CD14-positive monocyte (primary cell): ENCODE results near the gene TSG101. TPM values are rescaled to one million over a fixed set of nuclear protein-coding genes. Genes with fewer than 3 reads are reported as not detected.

ENCODE experiments used
- DNase-seq, 3 donors: peaks; one replicate each; pipeline ENCODE4 v3.0.0-alpha.2; 2011 to 2022
- H2AFZ ChIP-seq: 2 replicates; pipeline ENCODE4 v1.6.0; 2012; ENCODE audit warnings: mild to moderate bottlenecking, low read depth, low read length, inconsistent platforms; ENCODE audit not compliant: insufficient read depth, poor library complexity, severe bottlenecking
- H3K27ac ChIP-seq, 2 donors: 1 replicate in 1 of 2; 2 replicates in 1 of 2; pipeline ENCODE4 v1.5.1; 2012 to 2013; ENCODE audit warnings: low read length in 2 of 2, control low read depth in 1 of 2, inconsistent platforms in 1 of 2, low read depth in 1 of 2, mild to moderate bottlenecking in 1 of 2
- H3K27me3 ChIP-seq, 2 donors: one replicate each; pipeline versions ENCODE4 v1.6.0 to v1.6.1; 2011 to 2013; ENCODE audit warnings: low read length in 2 of 2; ENCODE audit not compliant: control insufficient read depth in 2 of 2, insufficient read depth in 2 of 2
- H3K36me3 ChIP-seq, 2 donors: replicated peaks in 1 of 2; 1 replicate in 1 of 2; 2 replicates in 1 of 2; pipeline versions ENCODE4 v1.5.1 to v1.6.1; 2012 to 2013; ENCODE audit warnings: low read length in 2 of 2, control low read depth in 1 of 2, inconsistent platforms in 1 of 2, mild to moderate bottlenecking in 1 of 2; ENCODE audit not compliant: insufficient read depth in 2 of 2, control insufficient read depth in 1 of 2
- H3K4me1 ChIP-seq, 2 donors: 1 replicate in 1 of 2; 2 replicates in 1 of 2; pipeline versions ENCODE4 v1.5.1 to v1.6.1; 2012 to 2013; ENCODE audit warnings: low read length in 2 of 2, control low read depth in 1 of 2, inconsistent platforms in 1 of 2, mild to moderate bottlenecking in 1 of 2, moderate library complexity in 1 of 2; ENCODE audit not compliant: insufficient read depth in 2 of 2, control insufficient read depth in 1 of 2
- H3K4me2 ChIP-seq: replicated peaks from 2 replicates; pipeline ENCODE3; 2012; ENCODE audit warnings: low read length, moderate library complexity, mild to moderate bottlenecking; ENCODE audit not compliant: poor library complexity, severe bottlenecking; ENCODE audit errors: extremely low read depth
- H3K4me3 ChIP-seq, 3 experiments: fragments of 200-600 bp in 1 of 3; sonication (generic) in 1 of 3; replicated peaks in 1 of 3; 1 replicate in 2 of 3; 2 replicates in 1 of 3; pipeline ENCODE4 v1.5.1; 2011 to 2013; ENCODE audit warnings: low read length in 3 of 3, mild to moderate bottlenecking in 3 of 3, control low read depth in 2 of 3, low read depth in 2 of 3, inconsistent platforms in 1 of 3, moderate library complexity in 1 of 3
- H3K79me2 ChIP-seq: 2 replicates; pipeline ENCODE4 v1.6.0; 2012; ENCODE audit warnings: mild to moderate bottlenecking, control low read depth, inconsistent platforms, low read length, moderate library complexity; ENCODE audit not compliant: insufficient read depth
- H3K9ac ChIP-seq: 2 replicates; pipeline ENCODE4 v1.6.0; 2017; ENCODE audit warnings: low read length, mild to moderate bottlenecking; ENCODE audit not compliant: insufficient read depth, poor library complexity, severe bottlenecking
- H3K9me3 ChIP-seq, 2 donors: replicated peaks in 1 of 2; 1 replicate in 1 of 2; 2 replicates in 1 of 2; pipeline versions ENCODE4 v1.5.1 to v1.6.1; 2012 to 2013; ENCODE audit warnings: low read length in 2 of 2, control low read depth in 1 of 2; ENCODE audit not compliant: control insufficient read depth in 1 of 2, insufficient read depth in 1 of 2
- H4K20me1 ChIP-seq: 2 replicates; pipeline ENCODE4 v1.6.0; 2012; ENCODE audit warnings: mild to moderate bottlenecking, low read length, control low read depth, moderate library complexity; ENCODE audit not compliant: insufficient read depth
- H3K27ac Mint-ChIP-seq, 7 donors: one replicate each; pipeline ENCODE4 v1.8.0; 2020; ENCODE audit warnings: mild to moderate bottlenecking in 7 of 7, mixed read lengths in 7 of 7, moderate library complexity in 6 of 7, inconsistent platforms in 2 of 7
- H3K27me3 Mint-ChIP-seq, 3 donors: one replicate each; pipeline ENCODE4 v1.8.0; 2021 to 2022; ENCODE audit warnings: low read depth in 3 of 3, mild to moderate bottlenecking in 3 of 3, mixed read lengths in 3 of 3, moderate library complexity in 3 of 3, inconsistent platforms in 1 of 3
- H3K36me3 Mint-ChIP-seq, 2 donors: one replicate each; pipeline ENCODE4 v1.8.0; 2020; ENCODE audit warnings: mixed read lengths in 2 of 2, inconsistent platforms in 1 of 2, mild to moderate bottlenecking in 1 of 2
- H3K4me1 Mint-ChIP-seq: one replicate; pipeline ENCODE4 v1.8.0; 2020; ENCODE audit warnings: mild to moderate bottlenecking, mixed read lengths
- H3K4me3 Mint-ChIP-seq, 2 donors: one replicate each; pipeline ENCODE4 v1.8.0; 2020; ENCODE audit warnings: mild to moderate bottlenecking in 2 of 2, mixed read lengths in 2 of 2, moderate library complexity in 1 of 2
- H3K9me3 Mint-ChIP-seq, 7 donors: one replicate each; pipeline ENCODE4 v1.8.0; 2020 to 2022; ENCODE audit warnings: mixed read lengths in 7 of 7, mild to moderate bottlenecking in 6 of 7, moderate library complexity in 6 of 7, inconsistent platforms in 2 of 7
- WGBS: methylation state at CpG from one replicate; pipeline ENCODE4 v1.1.5; 2013; ENCODE audit warnings: missing lambda C conversion rate; ENCODE audit not compliant: insufficient coverage; 5-methylcytosine and 5-hydroxymethylcytosine counted together
- intact Hi-C, 2 donors: fragments of 100-400 bp; cut with micrococcal nuclease; formaldehyde crosslinking; loops; one replicate each; pipeline versions ENCODE4 v1.15.0 to v1.15.1; 2023
- polyA plus RNA-seq, 3 donors: library from polyadenylated mRNA; depleted of rRNA in 1 of 3; unstranded in 2 of 3; stranded (reverse) in 1 of 3; fragments of 300-500 nt in 2 of 3; fragments of >200 nt in 1 of 3; fragmentation: Illumina TruSeq in 2 of 3; gene quantifications; 1 replicate in 2 of 3; 2 replicates in 1 of 3; pipeline ENCODE4 v1.2.3, GENCODE V29; 2012 to 2021
- TF ChIP-seq, protein P1 (sequence below): fragments of 200-600 bp; IDR thresholded peaks from one replicate; pipeline ENCODE4 v1.8.0; 2022; ENCODE audit warnings: antibody characterized with exemption, mild to moderate bottlenecking

The TSG101 gene
- polyA plus RNA-seq, 3 donors = 76.7 to 116 (median 112) TPM

- Histone ChIP-seq H3K79me2 (no peaks in the 10 kb centered on the region), H3K9me3 (no peaks in the 10 kb centered on the region), H3K9ac (no peak overlapping the region), H3K27ac (no peak overlapping the region), H2AFZ (no peak overlapping the region), H3K4me2 (no peak overlapping the region), H3K4me1 (no peaks in the 10 kb centered on the region), H4K20me1 (no peaks in the 10 kb centered on the region), H3K27me3 (no peaks in the 10 kb centered on the region), H3K36me3 (peaks cover 59 to 94% of the 10 kb centered on the region in 2 donors), H3K4me3 (no peak overlapping the region)
- TF ChIP-seq, protein P1, sequence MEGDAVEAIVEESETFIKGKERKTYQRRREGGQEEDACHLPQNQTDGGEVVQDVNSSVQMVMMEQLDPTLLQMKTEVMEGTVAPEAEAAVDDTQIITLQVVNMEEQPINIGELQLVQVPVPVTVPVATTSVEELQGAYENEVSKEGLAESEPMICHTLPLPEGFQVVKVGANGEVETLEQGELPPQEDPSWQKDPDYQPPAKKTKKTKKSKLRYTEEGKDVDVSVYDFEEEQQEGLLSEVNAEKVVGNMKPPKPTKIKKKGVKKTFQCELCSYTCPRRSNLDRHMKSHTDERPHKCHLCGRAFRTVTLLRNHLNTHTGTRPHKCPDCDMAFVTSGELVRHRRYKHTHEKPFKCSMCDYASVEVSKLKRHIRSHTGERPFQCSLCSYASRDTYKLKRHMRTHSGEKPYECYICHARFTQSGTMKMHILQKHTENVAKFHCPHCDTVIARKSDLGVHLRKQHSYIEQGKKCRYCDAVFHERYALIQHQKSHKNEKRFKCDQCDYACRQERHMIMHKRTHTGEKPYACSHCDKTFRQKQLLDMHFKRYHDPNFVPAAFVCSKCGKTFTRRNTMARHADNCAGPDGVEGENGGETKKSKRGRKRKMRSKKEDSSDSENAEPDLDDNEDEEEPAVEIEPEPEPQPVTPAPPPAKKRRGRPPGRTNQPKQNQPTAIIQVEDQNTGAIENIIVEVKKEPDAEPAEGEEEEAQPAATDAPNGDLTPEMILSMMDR = no peak
- WGBS = no CpG with 5 or more reads among the region's 3 CpGs
- H3K27ac Mint-ChIP-seq = no peak overlapping the region
- H3K36me3 Mint-ChIP-seq = peaks cover 59 to 73% of the 10 kb centered on the region in 2 donors
- DNase-seq = no peak
- no peak overlapping the region for H3K4me3 Mint-ChIP-seq
- H3K27me3 Mint-ChIP-seq = peaks cover 0 to 8% (median 0%) of the 10 kb centered on the region in 3 donors
- peaks cover 0 to 1% (median 0%) of the 10 kb centered on the region in 7 donors for H3K9me3 Mint-ChIP-seq
- H3K4me1 Mint-ChIP-seq = peaks cover 3% of the 10 kb centered on the region
- intact Hi-C loops = no loop called here
Observed at GRCh38 chr11:18567081-18567480, 40.3 kb upstream of the TSG101 start.

- H3K9me3 Mint-ChIP-seq = peaks cover 0 to 1% (median 0%) of the 10 kb centered on the region in 7 donors
- H3K4me1 Mint-ChIP-seq = peaks cover 2% of the 10 kb centered on the region
- Histone ChIP-seq H3K4me3 (no peak overlapping the region), H3K27ac (no peak overlapping the region), H3K79me2 (no peaks in the 10 kb centered on the region), H3K27me3 (no peaks in the 10 kb centered on the region), H4K20me1 (no peaks in the 10 kb centered on the region), H3K4me1 (no peaks in the 10 kb centered on the region), H3K9me3 (no peaks in the 10 kb centered on the region), H3K36me3 (peaks cover 61 to 94% of the 10 kb centered on the region in 2 donors), H2AFZ (no peak overlapping the region), H3K9ac (no peak overlapping the region), H3K4me2 (no peak overlapping the region)
- intact Hi-C loops = no loop called here
- H3K27ac Mint-ChIP-seq = no peak overlapping the region
- peaks cover 56 to 73% of the 10 kb centered on the region in 2 donors for H3K36me3 Mint-ChIP-seq
- TF ChIP-seq, protein P1 = no peak
- peaks cover 0 to 6% (median 0%) of the 10 kb centered on the region in 3 donors for H3K27me3 Mint-ChIP-seq
- DNase-seq = no peak
- no peak overlapping the region for H3K4me3 Mint-ChIP-seq
Observed at GRCh38 chr11:18566406-18566805, 39.7 kb upstream of the TSG101 start.
